Panc1 (cell line): ENCODE measurements around the gene R3HDM2. TPM values are rescaled to one million over a fixed set of nuclear protein-coding genes. Genes with fewer than 3 reads are reported as not detected.

Experiments used
- ATAC-seq: fragments of 200-7000 bp; cut with Tn5 transposase; 2 replicates; pipeline ENCODE4 v1.9.1; 2020; ENCODE audit warnings: mild to moderate bottlenecking, moderate library complexity
- Bru-seq: library from RNA; stranded (reverse); fragments of 400-500 nt; gene quantifications from one replicate; lab custom pipeline; 2021; lab: Mats Ljungman, UMichigan
- BruChase-seq, 2 experiments: library from RNA; stranded (reverse); fragments of 400-500 nt; gene quantifications; one replicate each; lab custom pipeline; 2021; lab: Mats Ljungman, UMichigan
- BruUV-seq: library from RNA; stranded (reverse); fragments of 400-500 nt; replicated peaks from 2 replicates; lab custom pipeline; 2021; lab: Mats Ljungman, UMichigan
- CTCF ChIA-PET: fragments of 300-600 bp; sonication (Branson Sonifier 250); formaldehyde crosslinking; loops from one replicate; lab custom pipeline; 2022; ENCODE audit warnings: antibody characterized with exemption; lab: Charles Lee
- POLR2A ChIA-PET: fragments of 300-600 bp; sonication (Branson Sonifier 250); formaldehyde crosslinking; loops from one replicate; lab custom pipeline; 2022; ENCODE audit warnings: antibody characterized with exemption; lab: Charles Lee
- DNase-seq: peaks from one replicate; pipeline ENCODE4 v3.0.0-alpha.2; 2010; ENCODE audit warnings: low read depth, low spot score
- H3K27ac ChIP-seq: 2 replicates; pipeline ENCODE4 v1.5.1; 2011; ENCODE audit warnings: mild to moderate bottlenecking, low read length, inconsistent platforms
- H3K27me3 ChIP-seq: fragments of 200-500 bp; sonication (Bioruptor generic); 2 replicates; pipeline ENCODE4 v1.6.0; 2014; ENCODE audit warnings: low read length, inconsistent platforms; ENCODE audit not compliant: control insufficient read depth, insufficient read depth
- H3K36me3 ChIP-seq: fragments of 200-500 bp; sonication (Bioruptor generic); 2 replicates; pipeline ENCODE4 v1.5.1; 2014; ENCODE audit warnings: inconsistent platforms, mild to moderate bottlenecking, low read length, moderate library complexity; ENCODE audit not compliant: control insufficient read depth, insufficient read depth
- H3K4me1 ChIP-seq: 2 replicates; pipeline ENCODE4 v1.5.1; 2011; ENCODE audit warnings: inconsistent platforms, mild to moderate bottlenecking, low read length, moderate library complexity; ENCODE audit not compliant: control insufficient read depth, insufficient read depth
- H3K4me3 ChIP-seq, 2 experiments: 2 replicates each; pipeline ENCODE4 v1.5.1; 2011 to 2012; ENCODE audit warnings: low read depth in 2 of 2, low read length in 2 of 2, mild to moderate bottlenecking in 2 of 2, inconsistent platforms in 1 of 2, moderate library complexity in 1 of 2
- H3K9me3 ChIP-seq: fragments of 200-500 bp; sonication (Bioruptor generic); 2 replicates; pipeline ENCODE4 v1.5.1; 2014; ENCODE audit warnings: low read depth, mild to moderate bottlenecking, inconsistent platforms, low read length, moderate library complexity; ENCODE audit not compliant: control insufficient read depth, insufficient read depth
- CTCF ChIP-seq: fragments of 450-650 bp; IDR thresholded peaks from 2 replicates; pipeline ENCODE4 v1.5.1; 2017; ENCODE audit warnings: mild to moderate bottlenecking
- POLR2AphosphoS5 ChIP-seq: IDR thresholded peaks from 2 replicates; pipeline ENCODE4 v1.6.1; 2012; ENCODE audit warnings: mild to moderate bottlenecking, low read depth, low read length, moderate library complexity
- REST ChIP-seq, 2 experiments: IDR thresholded peaks; 2 replicates each; pipeline ENCODE4 v1.6.1; 2011 to 2012; ENCODE audit warnings: low read depth in 2 of 2, control low read depth in 1 of 2, low read length in 1 of 2, mild to moderate bottlenecking in 1 of 2, moderate library complexity in 1 of 2; ENCODE audit not compliant: insufficient read depth in 1 of 2
- SIN3A ChIP-seq: IDR thresholded peaks from 2 replicates; pipeline ENCODE4 v1.6.1; 2012; ENCODE audit warnings: low read depth, mild to moderate bottlenecking, low read length, moderate library complexity, borderline replicate concordance; ENCODE audit not compliant: insufficient read depth
- TCF7L2 ChIP-seq: IDR thresholded peaks from 2 replicates; pipeline ENCODE4 v1.6.1; 2011; ENCODE audit warnings: mild to moderate bottlenecking, low read depth, low read length, inconsistent platforms
- in situ Hi-C: cut with HindIII; loops from 2 replicates; pipeline ENCODE4 v1.10.0; 2016; ENCODE audit warnings: low sequenced_read_pairs, low pct_unique_long_range_greater_than_20kb
- intact Hi-C: fragments of 100-400 bp; cut with micrococcal nuclease; formaldehyde crosslinking; loops from one replicate; pipeline ENCODE4 v1.10.0; 2022; ENCODE audit not compliant: unreplicated experiment
- long read RNA-seq: library from polyadenylated mRNA; unstranded; transcript quantifications from one replicate; pipeline ENCODE4 v2.0.0, GENCODE V29; 2021; ENCODE audit not compliant: unreplicated experiment
- polyA plus RNA-seq: library from polyadenylated mRNA; unstranded; fragments of >200 nt; gene quantifications from one replicate; pipeline ENCODE4 v1.2.1, GENCODE V29; 2012; ENCODE audit warnings: missing spikeins; ENCODE audit not compliant: insufficient read length
- total RNA-seq: library from RNA; stranded (reverse); gene quantifications from one replicate; pipeline ENCODE4 v1.2.1, GENCODE V29; 2021; ENCODE audit not compliant: unreplicated experiment

R3HDM2 gene
- total RNA-seq = 56.5 TPM
- 54.2 TPM for polyA plus RNA-seq
- percentile 77 among the genes with signal in this experiment for Bru-seq, nascent RNA
- percentile 79 among the genes with signal in this experiment for BruChase-seq, experiment 1, labeled RNA remaining after a 2-hour chase
- BruChase-seq, experiment 2, labeled RNA remaining after a 6-hour chase = percentile 83 among the genes with signal in this experiment
- long read RNA-seq, full-length matches to known transcripts = 5 of 44 reads
- long read RNA-seq, partial matches to known transcripts = 20 of 44 reads
- long read RNA-seq, other reads (novel, unspliced or antisense) = 19 of 44 reads

- Histone ChIP-seq H3K27ac (peak within 1 kb of the TSS; percentile 98), H3K9me3 (no peaks in the 10 kb centered on the region), H3K27me3 (no peaks in the 10 kb centered on the region), H3K4me1 (peaks cover 6% of the 10 kb centered on the region), H3K36me3 (no peaks in the 10 kb centered on the region), H3K4me3 (peak within 1 kb of the TSS; percentile 60 to 86)
- TF ChIP-seq POLR2AphosphoS5 = peak; percentile 89
- TF ChIP-seq SIN3A = 0 out of 2 replicates have a peak, but pooled peaks have one; percentile 42
- TF ChIP-seq TCF7L2 = no peak
- TF ChIP-seq CTCF = no peak
- TF ChIP-seq REST (IDR thresholded peaks at IDR 0.05; ENCODE audit: insufficient read depth in 1 of 2, low read depth in 2 of 2, low read length in 1 of 2) = no peak
- ChIA-PET POLR2A (interaction anchor here (0.6 kb wide), 1 partner anchor 313 kb away, joined by 4 read pairs; the partner anchor contains the start of gene TSPAN31), CTCF (no interaction called here)
- TSS peak; percentile 97 for BruUV-seq
- in situ Hi-C loops (no loop called here), intact Hi-C loops (no loop called here)
- DNase-seq = peak; percentile 39
- ATAC-seq = peak; percentile 98
Measured at GRCh38 chr12:57430931-57431566, at the start of gene R3HDM2. Gene R3HDM2 (minus strand): TSS chr12:57431043. CDS start chr12:57310428, 120,615 bp downstream.

GRCh38 chr12:57479376-57480115 lies 48.7 kb upstream of the R3HDM2 start, which contains the start of gene ARHGAP9:
Gene ARHGAP9 (minus strand): TSS chr12:57479866. CDS start chr12:57479406, 460 bp downstream.
- Histone ChIP-seq H3K4me1 (no peaks in the 10 kb centered on the region; the same call in 1 of the 2 replicates), H3K27me3 (no peaks in the 10 kb centered on the region; the same call in 1 of the 2 replicates), H3K36me3 (no peaks in the 10 kb centered on the region), H3K9me3 (no peaks in the 10 kb centered on the region), H3K27ac (no peak within 1 kb of the TSS), H3K4me3 (no peak within 1 kb of the TSS)
- ChIA-PET CTCF (no interaction called here), POLR2A (no interaction called here)
- no peak for TF ChIP-seq REST (IDR thresholded peaks at IDR 0.05; ENCODE audit: insufficient read depth in 1 of 2, low read depth in 2 of 2, low read length in 1 of 2)
- TF ChIP-seq TCF7L2 = no peak
- no peak for TF ChIP-seq POLR2AphosphoS5
- TF ChIP-seq CTCF = no peak
- TF ChIP-seq SIN3A = no peak
- intact Hi-C loops (no loop called here), in situ Hi-C loops (no loop called here)
- DNase-seq = no peak
- no TSS peak for BruUV-seq
- no peak for ATAC-seq
